Measurements from ENCODE around the gene YBX3. TPM values are rescaled to one million over a fixed set of nuclear protein-coding genes. Genes with fewer than 3 reads are reported as not detected.
"Not testable (repeated sequence)": the region's sequence is repeated elsewhere in the genome, so short reads cannot be mapped to it uniquely, and the experiment has no call there.

YBX3 gene
- total RNA-seq, result 100 to 1,000 TPM; 386 to 502 TPM
- long read RNA-seq, donor 1, transcript YBX3-202 (9 exons, 1,708 nt), result minor isoform, 132 of 383 reads
- long read RNA-seq, donor 1, transcript YBX3-201 (10 exons, 1,796 nt), result major isoform, 206 of 383 reads
- long read RNA-seq, donor 1, partial matches to known transcripts, result 14 of 383 reads
- long read RNA-seq, donor 1, other reads (novel, unspliced or antisense), result 30 of 383 reads
- long read RNA-seq, donor 2, transcript YBX3-202 (9 exons, 1,708 nt), result major isoform, 32 of 144 reads
- long read RNA-seq, donor 2, transcript YBX3-201 (10 exons, 1,796 nt), result minor isoform, 26 of 144 reads
- long read RNA-seq, donor 2, partial matches to known transcripts, result 50 of 144 reads
- long read RNA-seq, donor 2, other reads (novel, unspliced or antisense), result 32 of 144 reads

DNA sequence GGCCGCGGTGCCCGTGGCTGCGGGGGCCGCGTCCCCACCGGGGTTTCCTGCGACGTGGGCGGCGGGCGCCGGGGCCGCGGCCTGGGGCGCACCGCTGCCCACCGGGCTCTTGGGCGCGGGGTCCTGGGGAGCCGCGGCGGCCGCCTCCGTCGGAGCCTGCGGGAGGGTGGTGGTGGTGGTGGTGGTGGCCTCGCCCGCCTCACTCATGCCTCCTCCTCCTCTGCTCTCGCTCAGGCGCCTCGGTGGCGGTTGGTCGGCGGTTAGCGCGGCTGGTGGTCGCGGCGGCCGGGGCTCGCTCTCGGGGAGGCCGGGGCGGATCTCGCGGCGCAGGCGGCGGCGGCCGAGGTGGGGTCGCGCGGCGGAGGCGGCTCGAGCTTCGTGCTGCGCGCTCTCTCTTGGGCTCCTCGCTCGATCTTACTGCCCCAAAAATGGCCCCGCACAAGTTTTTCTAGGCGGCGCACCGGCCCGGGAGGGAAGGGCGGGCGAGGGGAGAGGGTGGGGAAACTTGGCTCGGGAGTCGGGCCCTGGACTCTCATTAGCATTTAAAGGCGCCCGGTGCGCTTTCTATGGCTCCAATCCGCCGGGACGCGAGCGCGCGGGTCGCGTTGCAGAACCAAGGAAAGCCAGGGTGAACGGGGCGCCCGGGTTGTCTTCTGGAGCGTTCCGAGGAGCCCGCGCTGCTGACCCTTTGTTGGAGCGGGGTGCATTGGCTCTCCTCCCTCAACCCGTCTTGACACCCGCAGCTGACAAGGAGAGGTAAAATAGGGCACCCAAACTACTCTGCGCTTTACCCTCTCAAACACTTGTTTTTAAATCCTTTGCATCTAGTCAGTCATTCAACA lies at the start of gene YBX3:
TSS of gene YBX3 (minus strand) at position 419 of the 842 bp plus-strand sequence. CDS start at position 207, 212 bp downstream.
- peak; percentile 97 for DNase-seq (ENCODE audit: low spot score)
- intact Hi-C loops (cut with DNase I), result no loop called here

DNA sequence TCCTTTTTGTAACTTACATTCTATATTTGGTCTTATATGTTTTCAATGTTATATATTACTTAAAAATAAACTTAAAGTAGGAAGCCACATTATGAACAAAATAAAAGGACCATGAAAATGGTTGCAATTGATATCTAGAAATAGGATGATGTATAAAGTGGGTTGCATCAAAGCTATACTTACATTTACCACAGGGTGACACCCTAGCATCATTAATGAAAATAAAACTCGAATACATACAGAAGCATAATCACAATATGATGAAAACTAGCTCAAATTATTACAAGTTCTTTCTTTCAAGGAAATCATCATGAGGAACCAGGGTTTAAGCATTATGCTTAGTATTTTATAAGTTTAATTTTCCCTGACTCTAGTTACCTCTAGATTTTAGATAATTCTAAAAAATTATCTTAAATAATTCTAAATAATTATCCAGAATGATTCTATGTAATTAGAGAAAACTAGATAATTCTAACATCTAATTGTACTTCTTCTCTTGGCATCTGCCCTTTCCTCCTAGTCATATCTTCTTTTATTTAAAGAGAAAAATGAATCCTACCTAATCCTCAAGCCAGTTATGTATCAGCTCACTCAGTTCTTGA lies 48.1 kb upstream of the YBX3 start:
- intact Hi-C loops (cut with DNase I), result loop anchor here (5.0 to 10.0 kb wide), 3 partner anchors 424 to 714 kb away; no protein-coding TSS in a partner anchor
- no peak for DNase-seq (ENCODE audit: low spot score)

- intact Hi-C loops (cut with DNase I), result no loop called here
- DNase-seq (ENCODE audit: low spot score), result no peak
These were observed 36.5 kb upstream of the YBX3 start for GRCh38 chr12:10759657-10760056.

DNA sequence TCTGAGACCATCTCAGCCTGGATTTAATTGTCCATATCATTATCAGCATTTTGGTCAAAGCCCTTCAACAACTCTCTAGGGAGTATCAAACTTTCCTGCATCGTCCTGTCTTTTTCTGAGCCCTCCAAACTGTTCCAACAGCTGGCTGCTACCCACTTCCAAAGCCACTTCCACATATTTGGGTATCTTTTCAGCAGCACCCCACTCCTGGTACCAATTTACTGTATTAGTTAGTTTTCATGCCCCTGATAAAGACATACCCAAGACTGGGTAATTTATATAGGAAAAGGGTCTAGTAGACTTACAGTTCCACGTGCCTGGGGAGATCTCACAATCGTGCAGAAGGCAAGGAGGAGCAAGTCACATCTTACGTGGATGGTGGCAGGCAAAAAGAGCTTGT lies 33.1 kb upstream of the YBX3 start:
- intact Hi-C loops (cut with DNase I), result no loop called here
- no peak for DNase-seq (ENCODE audit: low spot score)

DNA sequence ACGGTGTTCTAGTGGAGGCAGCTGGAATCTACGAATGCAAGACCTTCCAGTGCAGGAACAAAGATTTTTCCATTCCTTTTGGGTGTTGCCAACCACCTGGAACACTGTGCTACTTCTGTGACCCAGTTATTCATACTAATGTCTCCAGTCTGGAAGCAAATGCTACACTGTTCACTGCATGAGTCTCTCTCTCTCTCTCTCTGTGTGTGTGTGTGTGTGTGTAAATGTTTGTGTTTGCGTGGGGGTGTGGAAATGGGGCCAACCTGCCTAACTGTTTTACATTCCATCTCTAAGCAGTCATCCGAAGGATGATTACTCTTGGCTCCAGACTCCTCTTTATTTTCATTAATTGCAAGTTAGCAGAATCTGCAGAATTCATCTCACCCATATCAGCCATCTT lies 29.9 kb upstream of the YBX3 start:
- intact Hi-C loops (cut with DNase I), result no loop called here
- no peak for DNase-seq (ENCODE audit: low spot score)

DNA sequence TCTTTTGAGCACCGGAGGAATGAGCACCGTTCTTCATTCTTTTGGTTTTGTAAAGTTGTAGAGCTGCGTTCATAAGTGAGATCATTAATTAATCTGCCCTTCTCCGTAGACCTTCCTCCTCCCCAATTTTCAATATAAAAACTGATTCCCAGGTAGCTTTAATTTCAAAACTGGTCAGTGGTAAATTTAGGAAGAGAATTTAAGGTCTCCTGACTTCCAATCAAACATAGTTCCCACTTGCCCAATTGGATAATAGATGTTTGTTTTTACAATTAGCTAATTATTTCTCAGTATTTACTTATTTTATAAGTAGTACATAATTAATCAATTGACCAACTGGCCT lies 27.2 kb upstream of the YBX3 start:
- intact Hi-C loops (cut with DNase I), result no loop called here
- DNase-seq (ENCODE audit: low spot score), result no peak

DNA sequence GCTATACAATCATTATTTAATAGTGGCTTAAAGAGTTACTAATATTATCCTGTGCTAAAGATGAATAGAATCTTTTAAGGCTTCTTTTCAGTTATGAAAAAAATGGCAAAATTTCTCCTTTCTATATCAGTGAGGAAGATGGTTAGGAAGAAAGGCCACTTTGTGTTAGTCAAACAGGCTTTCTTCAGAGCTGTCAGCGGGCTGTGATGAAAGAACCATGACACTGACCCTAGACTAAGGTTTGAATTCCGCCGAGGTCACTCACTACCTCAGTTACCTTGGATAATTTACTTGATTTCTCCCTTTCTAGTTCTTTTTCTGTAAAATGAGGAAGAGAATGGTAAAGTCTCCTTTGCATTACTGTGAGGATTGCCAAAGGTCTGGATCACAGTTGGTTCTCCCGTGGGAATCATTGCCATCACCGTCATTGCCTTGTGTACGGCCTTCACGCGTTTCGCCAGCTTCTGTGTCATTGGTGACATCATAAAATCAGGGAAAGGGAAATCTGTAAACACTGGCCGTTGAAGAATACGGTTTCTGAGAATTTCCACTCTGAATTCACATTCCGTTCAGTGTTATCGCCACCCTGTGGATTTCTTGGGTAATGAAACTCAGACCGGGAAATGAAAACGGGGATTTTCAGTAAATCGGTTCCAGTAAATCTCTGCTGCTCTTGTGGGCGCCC lies 26.7 kb upstream of the YBX3 start:
- intact Hi-C loops (cut with DNase I), result no loop called here
- peak; percentile 83 for DNase-seq (ENCODE audit: low spot score)

- intact Hi-C loops (cut with DNase I), result no loop called here
- DNase-seq (ENCODE audit: low spot score), result no peak
These were observed 24.6 kb upstream of the YBX3 start for GRCh38 chr12:10747730-10748129.

- DNase-seq (ENCODE audit: low spot score); intact Hi-C loops (cut with DNase I): not testable (repeated sequence)
These were observed 20.3 kb upstream of the YBX3 start for GRCh38 chr12:10743420-10743819.

- DNase-seq (ENCODE audit: low spot score), result no peak
- intact Hi-C loops (cut with DNase I), result no loop called here
These were observed 18.7 kb upstream of the YBX3 start for GRCh38 chr12:10741845-10742244.

GRCh38 chr12:10740182-10740581 lies 17.1 kb upstream of the YBX3 start:
- intact Hi-C loops (cut with DNase I), result no loop called here

GRCh38 chr12:10739157-10740118 lies 16.3 kb upstream of the YBX3 start:
- no peak for DNase-seq (ENCODE audit: low spot score)
- intact Hi-C loops (cut with DNase I), result loop anchor here in 1 of 2 donors (10.0 kb wide), 1 partner anchor 125 kb away; the partner anchor contains the start of gene MAGOHB

More at GRCh38 chr12:10740182-10740581, 17.1 kb upstream of the YBX3 start:
- DNase-seq (ENCODE audit: low spot score), result no peak

- intact Hi-C loops (cut with DNase I), result loop anchor here in 1 of 2 donors (10.0 kb wide), 1 partner anchor 122 kb away; the partner anchor contains the start of gene MAGOHB
- no peak for DNase-seq (ENCODE audit: low spot score)
These were observed 14.1 kb upstream of the YBX3 start for GRCh38 chr12:10737249-10737648.

DNA sequence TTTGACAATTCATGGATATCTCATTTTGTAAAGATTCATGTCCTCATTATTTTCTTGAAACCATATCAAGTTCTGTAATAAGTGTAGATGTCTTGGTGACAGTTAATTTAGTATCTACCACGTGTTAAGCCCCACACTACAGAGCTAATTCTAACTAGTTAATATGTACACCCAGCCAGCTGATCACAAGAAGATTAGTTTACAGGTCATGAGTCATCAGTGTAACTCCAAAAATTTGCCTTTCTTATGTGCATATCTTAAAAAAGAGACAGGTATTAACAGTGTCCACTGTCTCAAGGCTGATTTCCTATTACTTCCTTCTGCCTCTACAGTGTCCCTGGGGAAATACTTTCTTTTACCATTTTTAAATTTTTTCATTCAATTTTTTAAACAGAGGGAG lies 13.3 kb upstream of the YBX3 start:
- intact Hi-C loops (cut with DNase I), result loop anchor here in 1 of 2 donors (10.0 kb wide), 1 partner anchor 122 kb away; the partner anchor contains the start of gene MAGOHB
- DNase-seq (ENCODE audit: low spot score), result no peak

- intact Hi-C loops (cut with DNase I), result loop anchor here in 1 of 2 donors (10.0 kb wide), 1 partner anchor 121 kb away; the partner anchor contains the start of gene MAGOHB
- DNase-seq (ENCODE audit: low spot score), result no peak
These were observed 12.3 kb upstream of the YBX3 start for GRCh38 chr12:10735428-10735827.

GRCh38 chr12:10732549-10732948 lies 9.4 kb upstream of the YBX3 start:
- DNase-seq (ENCODE audit: low spot score), result no peak
- intact Hi-C loops (cut with DNase I), result loop anchor here in 1 of 2 donors (10.0 kb wide), 1 partner anchor 118 kb away; the partner anchor contains the start of gene MAGOHB

DNA sequence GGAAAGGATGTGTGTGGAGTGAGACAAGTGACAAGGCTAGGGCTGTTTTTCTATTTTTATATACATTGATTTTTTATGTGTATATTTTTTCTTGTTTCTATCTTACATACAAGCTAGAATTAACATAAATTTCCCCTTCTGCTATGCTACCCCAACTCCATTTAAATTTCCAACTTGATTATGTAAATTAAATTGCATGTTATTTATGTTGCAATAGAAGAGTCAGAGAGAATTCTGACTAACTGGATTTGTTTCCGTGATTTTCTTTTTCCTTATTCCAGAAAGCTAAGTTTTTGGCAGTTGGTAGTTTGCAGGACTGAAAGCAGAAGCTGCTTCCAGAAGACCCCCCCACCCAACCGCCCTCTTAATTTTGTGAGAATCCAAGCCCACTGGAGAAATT lies 8.9 kb upstream of the YBX3 start:
- intact Hi-C loops (cut with DNase I), result loop anchor here in 1 of 2 donors (10.0 kb wide), 1 partner anchor 117 kb away; the partner anchor contains the start of gene MAGOHB
- DNase-seq (ENCODE audit: low spot score), result no peak

DNA sequence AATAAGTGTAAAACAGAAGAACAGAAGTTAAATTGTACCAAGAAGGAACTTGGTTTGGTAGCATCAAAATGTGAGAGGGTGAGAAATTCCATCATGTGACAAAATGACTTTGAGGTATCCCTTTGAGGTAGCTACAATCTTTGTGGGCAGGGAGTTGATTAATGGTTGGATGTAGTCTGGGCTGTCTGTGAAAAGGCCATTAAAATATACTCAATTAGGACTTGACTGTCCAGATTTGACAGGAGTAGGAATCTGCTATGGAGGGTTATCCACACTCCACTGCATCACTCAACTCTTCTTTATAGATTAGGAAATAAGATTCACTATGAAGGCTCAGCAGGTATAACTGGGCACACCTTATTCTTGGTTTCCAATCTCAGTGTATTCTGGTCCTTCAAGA lies 7.4 kb upstream of the YBX3 start:
- DNase-seq (ENCODE audit: low spot score), result no peak
- intact Hi-C loops (cut with DNase I), result loop anchor here in 1 of 2 donors (10.0 kb wide), 1 partner anchor 116 kb away; the partner anchor contains the start of gene MAGOHB

Data from posterior vena cava (tissue), 2 donors.